Subcutaneous abdominal adipose tissue (tissue), 5 donors: ENCODE data around the gene ACAD9.
"Not testable (repeated sequence)": the region's sequence is repeated elsewhere in the genome, so short reads cannot be mapped to it uniquely, and the experiment has no call there.

ENCODE experiments used
- H3K27ac ChIP-seq: one replicate; pipeline ENCODE4 v1.7.0; 2013; ENCODE audit warnings: low read depth, mild to moderate bottlenecking, inconsistent platforms, low read length, moderate library complexity
- H3K27me3 ChIP-seq, 5 donors: one replicate each; pipeline ENCODE4 v1.7.0; 2013; ENCODE audit warnings: low read length in 5 of 5, inconsistent platforms in 1 of 5; ENCODE audit not compliant: control insufficient read depth in 5 of 5, insufficient read depth in 4 of 5
- H3K36me3 ChIP-seq, 5 donors: one replicate each; pipeline ENCODE4 v1.7.0; 2013; ENCODE audit warnings: low read length in 5 of 5; ENCODE audit not compliant: control insufficient read depth in 5 of 5, insufficient read depth in 5 of 5
- H3K4me1 ChIP-seq, 5 donors: one replicate each; pipeline ENCODE4 v1.7.0; 2013; ENCODE audit warnings: low read length in 5 of 5, mild to moderate bottlenecking in 3 of 5, moderate library complexity in 1 of 5; ENCODE audit not compliant: control insufficient read depth in 5 of 5, insufficient read depth in 5 of 5
- H3K4me3 ChIP-seq, 5 donors: one replicate each; pipeline ENCODE4 v1.7.0; 2013; ENCODE audit warnings: low read length in 5 of 5, low read depth in 1 of 5
- H3K9ac ChIP-seq, 5 donors: one replicate each; pipeline ENCODE4 v1.7.0; 2013; ENCODE audit warnings: low read length in 5 of 5, mild to moderate bottlenecking in 4 of 5, moderate library complexity in 3 of 5
- H3K9me3 ChIP-seq, 5 donors: one replicate each; pipeline ENCODE4 v1.7.0; 2013; ENCODE audit warnings: low read length in 5 of 5; ENCODE audit not compliant: control insufficient read depth in 5 of 5
- donor health status: healthy.
- donor health status: healthy.
- donor health status: healthy.
- donor health status: healthy.
- donor health status: healthy.

The ACAD9 gene

GRCh38 chr3:128859630-128860029 is 19.8 kb upstream of the ACAD9 start:
- H3K36me3 ChIP-seq = no peaks in the 10 kb centered on the region
- H3K9me3 ChIP-seq = peaks cover 7 to 47% (median 35%) of the 10 kb centered on the region in 5 donors
- no peaks in the 10 kb centered on the region for H3K27me3 ChIP-seq
- H3K27ac ChIP-seq = no peak overlapping the region
- peak overlapping the region in 1 of 5 donors; percentile 46 for H3K4me3 ChIP-seq
- H3K9ac ChIP-seq = no peak overlapping the region
- H3K4me1 ChIP-seq = peaks cover 0 to 8% (median 4%) of the 10 kb centered on the region in 5 donors

GRCh38 chr3:128861491-128861890 is 17.9 kb upstream of the ACAD9 start:
- Histone ChIP-seq H3K27me3 (no peaks in the 10 kb centered on the region), H3K4me1 (peaks cover 0 to 16% (median 9%) of the 10 kb centered on the region in 5 donors), H3K4me3 (no peak overlapping the region), H3K9me3 (peaks cover 7 to 39% (median 30%) of the 10 kb centered on the region in 5 donors), H3K27ac (no peak overlapping the region), H3K9ac (no peak overlapping the region), H3K36me3 (no peaks in the 10 kb centered on the region)

GRCh38 chr3:128863560-128863959 is 15.9 kb upstream of the ACAD9 start:
- Histone ChIP-seq H3K27ac (no peak overlapping the region), H3K4me1 (peaks cover 0 to 16% (median 9%) of the 10 kb centered on the region in 5 donors)

GRCh38 chr3:128864351-128864811 is 15.0 kb upstream of the ACAD9 start:
- H3K4me1 ChIP-seq = peaks cover 0 to 16% (median 9%) of the 10 kb centered on the region in 5 donors
- no peak overlapping the region for H3K27ac ChIP-seq
- H3K9me3 ChIP-seq = peaks cover 5 to 22% (median 17%) of the 10 kb centered on the region in 5 donors
- no peaks in the 10 kb centered on the region for H3K36me3 ChIP-seq
- no peaks in the 10 kb centered on the region for H3K27me3 ChIP-seq
- no peak overlapping the region for H3K4me3 ChIP-seq
- H3K9ac ChIP-seq = no peak overlapping the region

More at GRCh38 chr3:128863560-128863959, 15.9 kb upstream of the ACAD9 start:
- H3K36me3 ChIP-seq = no peaks in the 10 kb centered on the region
- no peaks in the 10 kb centered on the region for H3K27me3 ChIP-seq
- peaks cover 7 to 30% (median 25%) of the 10 kb centered on the region in 5 donors for H3K9me3 ChIP-seq
- H3K9ac ChIP-seq = no peak overlapping the region
- H3K4me3 ChIP-seq = no peak overlapping the region

GRCh38 chr3:128864849-128865804 is 14.3 kb upstream of the ACAD9 start:
- not testable (repeated sequence) for H3K9ac ChIP-seq, H3K36me3 ChIP-seq, H3K27me3 ChIP-seq, H3K4me3 ChIP-seq, H3K27ac ChIP-seq
- Histone ChIP-seq H3K4me1 (peaks cover 0 to 16% (median 9%) of the 10 kb centered on the region in 5 donors), H3K9me3 (peaks cover 2 to 14% (median 9%) of the 10 kb centered on the region in 5 donors)

- Histone ChIP-seq H3K9ac (no peak overlapping the region), H3K27ac (no peak overlapping the region), H3K36me3 (no peaks in the 10 kb centered on the region), H3K27me3 (no peaks in the 10 kb centered on the region), H3K4me1 (peaks cover 0 to 16% (median 9%) of the 10 kb centered on the region in 5 donors), H3K9me3 (no peaks in the 10 kb centered on the region), H3K4me3 (no peak overlapping the region)
These were observed 12.0 kb upstream of the ACAD9 start for GRCh38 chr3:128867200-128868125.

- H3K9ac ChIP-seq = no peak overlapping the region
- no peak overlapping the region for H3K27ac ChIP-seq
- H3K36me3 ChIP-seq = no peaks in the 10 kb centered on the region
- no peaks in the 10 kb centered on the region for H3K27me3 ChIP-seq
- H3K4me3 ChIP-seq = no peak overlapping the region
- peaks cover 0 to 4% (median 0%) of the 10 kb centered on the region in 5 donors for H3K4me1 ChIP-seq
- H3K9me3 ChIP-seq = no peaks in the 10 kb centered on the region
These were observed 9.1 kb upstream of the ACAD9 start for GRCh38 chr3:128870347-128870746.

GRCh38 chr3:128872282-128872681 is 7.1 kb upstream of the ACAD9 start:
- Histone ChIP-seq H3K4me3 (no peak overlapping the region), H3K4me1 (peaks cover 0 to 13% (median 12%) of the 10 kb centered on the region in 5 donors), H3K9me3 (no peaks in the 10 kb centered on the region), H3K27me3 (no peaks in the 10 kb centered on the region), H3K27ac (no peak overlapping the region), H3K9ac (peak overlapping the region in 1 of 5 donors; percentile 10), H3K36me3 (no peaks in the 10 kb centered on the region)

GRCh38 chr3:128872744-128873143 is 6.7 kb upstream of the ACAD9 start:
- Histone ChIP-seq H3K9me3 (no peaks in the 10 kb centered on the region), H3K27me3 (no peaks in the 10 kb centered on the region), H3K4me1 (peaks cover 0 to 14% (median 13%) of the 10 kb centered on the region in 5 donors), H3K36me3 (no peaks in the 10 kb centered on the region), H3K27ac (no peak overlapping the region), H3K9ac (peak overlapping the region in 1 of 5 donors; percentile 10), H3K4me3 (no peak overlapping the region)
